GM12878 (cell line): ENCODE measurements around the gene CBLB. TPM values are rescaled to one million over a fixed set of nuclear protein-coding genes. Genes with fewer than 3 reads are reported as not detected.

ENCODE experiments used
- ATAC-seq: fragments of 200-7000 bp; cut with Tn5 transposase; 3 replicates; pipeline ENCODE4 v1.9.1; 2020; ENCODE audit warnings: mild to moderate bottlenecking, moderate library complexity
- BruUV-seq: library from RNA; stranded (reverse); fragments of 400-500 nt; replicated peaks from 2 replicates; lab custom pipeline; 2021; lab: Mats Ljungman, UMichigan
- CTCF ChIA-PET: fragments of 300-600 bp; sonication (Branson Sonifier 250); formaldehyde crosslinking; extraction: SDS; loops from one replicate; lab custom pipeline; 2021; ENCODE audit warnings: inconsistent platforms; lab: Yijun Ruan, JAX
- POLR2A ChIA-PET: fragments of 350-600 bp; formaldehyde crosslinking; extraction: SDS; loops from one replicate; lab custom pipeline; 2021; ENCODE audit warnings: inconsistent platforms; lab: Charles Lee
- RAD21 ChIA-PET: fragments of 300-600 bp; sonication (Branson Sonifier 250); formaldehyde crosslinking; loops from one replicate; lab custom pipeline; 2023; ENCODE audit warnings: antibody characterized with exemption; ENCODE audit not compliant: unreplicated experiment; lab: Charles Lee
- SMC1A ChIA-PET: fragments of 300-600 bp; sonication (Branson Sonifier 250); formaldehyde crosslinking; loops from one replicate; lab custom pipeline; 2023; ENCODE audit not compliant: unreplicated experiment, uncharacterized antibody; lab: Charles Lee
- DNase-seq: peaks from one replicate; pipeline ENCODE4 v3.0.0-alpha.2; 2011; ENCODE audit warnings: low read depth, low spot score
- FAIRE-seq: peaks from 3 replicates; lab custom pipeline; 2011; peaks lifted over from hg19 to GRCh38; lab: Jason Lieb, UNC
- H2AFZ ChIP-seq: 2 replicates; pipeline ENCODE4 v1.6.0; 2011; ENCODE audit warnings: low read depth, low read length, control low read depth; ENCODE audit not compliant: control insufficient read depth
- H3K27ac ChIP-seq: 2 replicates; pipeline ENCODE4 v1.5.1; 2011; ENCODE audit warnings: control low read depth; ENCODE audit not compliant: control insufficient read depth, insufficient read depth
- H3K27me3 ChIP-seq, 2 experiments: replicated peaks in 1 of 2; 2 replicates each; pipeline versions ENCODE4 v1.6.0 to v1.6.1; 2011; ENCODE audit warnings: low read length in 1 of 2; ENCODE audit not compliant: control insufficient read depth in 2 of 2, insufficient read depth in 2 of 2
- H3K36me3 ChIP-seq, 2 experiments: 2 replicates each; pipeline ENCODE4 v1.5.1; 2011; ENCODE audit warnings: low read length in 1 of 2; ENCODE audit not compliant: control insufficient read depth in 2 of 2, insufficient read depth in 2 of 2
- H3K4me1 ChIP-seq: 2 replicates; pipeline ENCODE4 v1.6.1; 2011; ENCODE audit warnings: mild to moderate bottlenecking, low read length, moderate library complexity, mixed read lengths; ENCODE audit not compliant: control insufficient read depth, insufficient read depth
- H3K4me2 ChIP-seq: 2 replicates; pipeline ENCODE4 v1.6.0; 2011; ENCODE audit warnings: control low read depth; ENCODE audit not compliant: control insufficient read depth, insufficient read depth
- H3K4me3 ChIP-seq: fragments of 200-600 bp; sonication (generic); 2 replicates; pipeline ENCODE4 v1.5.1; 2016
- H3K79me2 ChIP-seq: 2 replicates; pipeline ENCODE4 v1.6.0; 2011; ENCODE audit warnings: low read length; ENCODE audit not compliant: control insufficient read depth, insufficient read depth
- H3K9ac ChIP-seq: 2 replicates; pipeline ENCODE4 v1.8.0; 2011; ENCODE audit warnings: low read length, control low read depth, mixed read lengths; ENCODE audit not compliant: control insufficient read depth, insufficient read depth
- H3K9me3 ChIP-seq: replicated peaks from 3 replicates; pipeline ENCODE4 v1.5.1; 2011; ENCODE audit warnings: mild to moderate bottlenecking, low read length; ENCODE audit not compliant: control insufficient read depth, insufficient read depth
- H4K20me1 ChIP-seq: 2 replicates; pipeline ENCODE4 v1.6.0; 2011; ENCODE audit not compliant: control insufficient read depth, insufficient read depth
- HCFC1 ChIP-seq: fragments of 150-350 bp; IDR thresholded peaks from 2 replicates; pipeline ENCODE4 v1.6.1; 2014; ENCODE audit warnings: low read length
- IKZF1 ChIP-seq: fragments of 450-650 bp; conservative IDR thresholded peaks from 2 replicates; pipeline ENCODE4 v1.6.1; 2017; ENCODE audit warnings: antibody characterized with exemption, mild to moderate bottlenecking
- MTA3 ChIP-seq: IDR thresholded peaks from 2 replicates; pipeline ENCODE4 v1.6.1; 2012; ENCODE audit warnings: low read length, inconsistent platforms, borderline replicate concordance
- WGBS: methylation state at CpG from one replicate; pipeline ENCODE4 v1.1.6; 2016; ENCODE audit warnings: low lambda C conversion rate; ENCODE audit not compliant: insufficient replicate concordance, insufficient coverage; ENCODE audit errors: missing lambda C conversion rate; 5-methylcytosine and 5-hydroxymethylcytosine counted together
- in situ Hi-C: fragments of 300-500 bp; cut with MboI; formaldehyde crosslinking; loops from 9 replicates; pipeline ENCODE4 v1.14.3; 2018; ENCODE audit warnings: mixed read lengths
- intact Hi-C: fragments of 100-400 bp; cut with micrococcal nuclease; formaldehyde crosslinking; loops from one replicate; pipeline ENCODE4 v1.14.2; 2022; ENCODE audit not compliant: unreplicated experiment
- polyA plus RNA-seq, 11 experiments: library from polyadenylated mRNA; depleted of rRNA in 4 of 11; unstranded in 6 of 11; stranded (reverse) in 5 of 11; fragments of >200 nt; fragmentation: Nextera tagmentation in 4 of 11; fragmentation: Illumina TruSeq in 1 of 11; extraction: Ambion mirVana in 4 of 11; extraction: Trizol in 1 of 11; gene quantifications; 1 replicate in 1 of 11; 2 replicates in 10 of 11; pipeline versions ENCODE4 v1.2.1 to v1.2.3, GENCODE V29; 2011 to 2016; ENCODE audit warnings: inconsistent platforms in 2 of 11, missing spikeins in 2 of 11, low read depth in 1 of 11
- total RNA-seq, 4 experiments: library from RNA; depleted of rRNA in 3 of 4; stranded (reverse); fragments of >200 nt in 3 of 4; fragmentation: Illumina TruSeq in 1 of 4; extraction: Trizol in 1 of 4; gene quantifications; 2 replicates each; pipeline versions ENCODE4 v1.2.1 to v1.2.3, GENCODE V29; 2013 to 2021
- TF ChIP-seq, protein P1 (sequence below): IDR thresholded peaks from 2 replicates; pipeline ENCODE4 v1.6.1; 2011; ENCODE audit warnings: low read depth, mild to moderate bottlenecking, low read length, moderate library complexity, borderline replicate concordance; ENCODE audit errors: extremely low read depth

Gene CBLB
- total and polyA plus RNA-seq, 10 of the 15 experiments (the other 5 are each of a cell fraction or from before 2014, with no cell fraction given) = 17.2 to 107 (median 41.9) TPM

- H3K4me2 ChIP-seq = no peak overlapping the region
- no peak for TF ChIP-seq HCFC1
- TF ChIP-seq MTA3 = no peak
- intact Hi-C loops = no loop called here
- ATAC-seq = no peak
- H3K79me2 ChIP-seq = no peaks in the 10 kb centered on the region
- H3K27me3 ChIP-seq = no peaks in the 10 kb centered on the region
- ChIA-PET SMC1A (no interaction called here), CTCF (no interaction called here), RAD21 (no interaction called here), POLR2A (interaction anchor here (1.0 kb wide), 1 partner anchor 87 kb away, joined by 3 read pairs; no protein-coding TSS in a partner anchor)
- no peak overlapping the region for H3K27ac ChIP-seq
- WGBS = 6% methylated on average over 1 of the region's 1 CpG
- peaks cover 2% of the 10 kb centered on the region; the same call in 1 of the 3 replicates for H3K9me3 ChIP-seq
- no peak for DNase-seq
- H4K20me1 ChIP-seq = no peaks in the 10 kb centered on the region
- FAIRE-seq = no peak
- H3K4me3 ChIP-seq = no peak overlapping the region
- BruUV-seq = no TSS peak
- H3K9ac ChIP-seq = no peak overlapping the region
- no peak overlapping the region for H2AFZ ChIP-seq
- no peaks in the 10 kb centered on the region for H3K36me3 ChIP-seq
- peaks cover 3% of the 10 kb centered on the region; the same call in 1 of the 2 replicates for H3K4me1 ChIP-seq
- in situ Hi-C loops = no loop called here
These were observed 36.5 kb upstream of the CBLB start for GRCh38 chr3:105905328-105905727.

GRCh38 chr3:105904678-105905284 lies 36.0 kb upstream of the CBLB start:
- POLR2A ChIA-PET = no interaction called here

More at GRCh38 chr3:105904678-105905284, 36.0 kb upstream of the CBLB start:
- Histone ChIP-seq H3K27me3 (no peaks in the 10 kb centered on the region), H3K4me1 (peaks cover 3% of the 10 kb centered on the region; the same call in 1 of the 2 replicates), H4K20me1 (no peaks in the 10 kb centered on the region), H3K79me2 (no peaks in the 10 kb centered on the region), H3K36me3 (no peaks in the 10 kb centered on the region), H3K4me2 (no peak overlapping the region), H3K9me3 (peaks cover 2% of the 10 kb centered on the region; the same call in 1 of the 3 replicates), H3K27ac (no peak overlapping the region), H3K9ac (no peak overlapping the region), H2AFZ (no peak overlapping the region), H3K4me3 (no peak overlapping the region)
- RAD21 ChIA-PET = no interaction called here
- TF ChIP-seq, protein P1, sequence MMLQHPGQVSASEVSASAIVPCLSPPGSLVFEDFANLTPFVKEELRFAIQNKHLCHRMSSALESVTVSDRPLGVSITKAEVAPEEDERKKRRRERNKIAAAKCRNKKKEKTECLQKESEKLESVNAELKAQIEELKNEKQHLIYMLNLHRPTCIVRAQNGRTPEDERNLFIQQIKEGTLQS = no peak
- no peak for TF ChIP-seq IKZF1
- SMC1A ChIA-PET = interaction anchor here (1.2 kb wide), 1 partner anchor 15 kb away, joined by 3 read pairs; no protein-coding TSS in a partner anchor
- intact Hi-C loops = no loop called here
- no TSS peak for BruUV-seq
- in situ Hi-C loops = no loop called here
- DNase-seq = no peak
- CTCF ChIA-PET = no interaction called here
- ATAC-seq = no peak
- WGBS = 67% methylated on average over 5 of the region's 5 CpGs
- FAIRE-seq = no peak
